Right lobe of liver (tissue), 4 donors: ENCODE results near the gene IGFBP4.
"Not testable (repeated sequence)": the region's sequence is repeated elsewhere in the genome, so short reads cannot be mapped to it uniquely, and the experiment has no call there.

Source experiments
- POLR2A ChIP-seq: fragments of 450-650 bp; IDR thresholded peaks from one replicate; pipeline ENCODE4 v1.6.1; 2017; ENCODE audit warnings: antibody characterized with exemption, mild to moderate bottlenecking
- TF ChIP-seq, protein P1 (sequence below), 4 donors: fragments of 200-600 bp in 3 of 4; fragments of 450-650 bp in 1 of 4; IDR thresholded peaks; one replicate each; pipeline versions ENCODE4 v1.5.1 to v1.8.0; 2016 to 2022; ENCODE audit warnings: antibody characterized with exemption in 4 of 4, mild to moderate bottlenecking in 2 of 4
- donor health status: DM: no; HTN: no; CAD: no.
- donor health status: DM: no; HTN: no; CAD: no.
- donor health status: DM: no; HTN: yes; CAD: no.

DNA sequence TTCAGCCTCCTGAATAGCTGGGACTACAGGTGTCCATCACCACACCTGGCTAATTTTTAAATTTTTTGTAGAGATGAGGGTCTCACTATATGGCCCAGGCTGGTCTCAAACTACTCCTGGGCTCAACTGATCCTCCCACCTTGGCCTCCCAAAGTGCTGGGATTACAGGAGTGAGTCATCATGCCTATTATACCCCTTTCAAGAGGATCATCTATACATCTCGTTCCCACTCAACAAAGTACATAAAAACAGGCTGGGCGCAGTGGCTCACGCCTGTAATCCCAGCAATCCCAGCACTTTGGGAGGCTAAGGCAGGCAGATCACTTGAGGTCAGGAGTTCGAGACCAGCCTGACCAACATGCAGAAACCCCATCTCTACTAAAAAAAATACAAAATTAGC is 28.9 kb upstream of the IGFBP4 start:
- TF ChIP-seq, protein P1, sequence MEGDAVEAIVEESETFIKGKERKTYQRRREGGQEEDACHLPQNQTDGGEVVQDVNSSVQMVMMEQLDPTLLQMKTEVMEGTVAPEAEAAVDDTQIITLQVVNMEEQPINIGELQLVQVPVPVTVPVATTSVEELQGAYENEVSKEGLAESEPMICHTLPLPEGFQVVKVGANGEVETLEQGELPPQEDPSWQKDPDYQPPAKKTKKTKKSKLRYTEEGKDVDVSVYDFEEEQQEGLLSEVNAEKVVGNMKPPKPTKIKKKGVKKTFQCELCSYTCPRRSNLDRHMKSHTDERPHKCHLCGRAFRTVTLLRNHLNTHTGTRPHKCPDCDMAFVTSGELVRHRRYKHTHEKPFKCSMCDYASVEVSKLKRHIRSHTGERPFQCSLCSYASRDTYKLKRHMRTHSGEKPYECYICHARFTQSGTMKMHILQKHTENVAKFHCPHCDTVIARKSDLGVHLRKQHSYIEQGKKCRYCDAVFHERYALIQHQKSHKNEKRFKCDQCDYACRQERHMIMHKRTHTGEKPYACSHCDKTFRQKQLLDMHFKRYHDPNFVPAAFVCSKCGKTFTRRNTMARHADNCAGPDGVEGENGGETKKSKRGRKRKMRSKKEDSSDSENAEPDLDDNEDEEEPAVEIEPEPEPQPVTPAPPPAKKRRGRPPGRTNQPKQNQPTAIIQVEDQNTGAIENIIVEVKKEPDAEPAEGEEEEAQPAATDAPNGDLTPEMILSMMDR (IDR thresholded peaks at IDR 0.05) = not testable (repeated sequence)
- TF ChIP-seq POLR2A = not testable (repeated sequence)
